Kidney (tissue), 14 donors: ENCODE results near the gene C1orf141. TPM values are rescaled to one million over a fixed set of nuclear protein-coding genes. Genes with fewer than 3 reads are reported as not detected.

ENCODE experiments used
- DNase-seq, 5 donors: peaks; one replicate each; pipeline ENCODE4 v3.0.0-alpha.2; 2013 to 2020
- FAIRE-seq: peaks from 2 replicates; lab custom pipeline; 2012; peaks lifted over from hg19 to GRCh38; lab: Jason Lieb, UNC
- H3K27ac ChIP-seq, 2 donors: one replicate each; pipeline ENCODE4 v1.7.0; 2013; ENCODE audit warnings: low read depth in 2 of 2, low read length in 2 of 2, inconsistent platforms in 1 of 2
- H3K27me3 ChIP-seq: one replicate; pipeline ENCODE4 v1.7.1; 2013; ENCODE audit warnings: low read length, inconsistent platforms; ENCODE audit not compliant: control insufficient read depth, insufficient read depth
- H3K36me3 ChIP-seq, 3 donors: one replicate each; pipeline versions ENCODE4 v1.7.0 to v1.7.1; 2013; ENCODE audit warnings: low read length in 3 of 3, control low read depth in 1 of 3, inconsistent platforms in 1 of 3; ENCODE audit not compliant: insufficient read depth in 3 of 3, control insufficient read depth in 2 of 3
- H3K4me1 ChIP-seq, 3 donors: one replicate each; pipeline versions ENCODE4 v1.7.0 to v1.7.1; 2013; ENCODE audit warnings: low read length in 3 of 3, inconsistent platforms in 1 of 3, low read depth in 1 of 3; ENCODE audit not compliant: control insufficient read depth in 2 of 3, insufficient read depth in 2 of 3
- H3K4me3 ChIP-seq, 3 donors: one replicate each; pipeline versions ENCODE4 v1.7.0 to v1.8.1; 2013; ENCODE audit warnings: low read length in 3 of 3, control low read depth in 1 of 3, inconsistent platforms in 1 of 3
- H3K9ac ChIP-seq, 3 donors: one replicate each; pipeline versions ENCODE4 v1.7.0 to v1.7.1; 2013; ENCODE audit warnings: low read length in 3 of 3, control low read depth in 1 of 3, inconsistent platforms in 1 of 3
- H3K9me3 ChIP-seq, 3 donors: one replicate each; pipeline versions ENCODE4 v1.7.0 to v1.7.1; 2013; ENCODE audit warnings: low read length in 3 of 3, control low read depth in 1 of 3, inconsistent platforms in 1 of 3; ENCODE audit not compliant: control insufficient read depth in 2 of 3, insufficient read depth in 1 of 3
- CTCF ChIP-seq: IDR thresholded peaks from 3 replicates; pipeline ENCODE4 v1.5.1; 2012; ENCODE audit warnings: mild to moderate bottlenecking, moderate library complexity, borderline replicate concordance; ENCODE audit not compliant: insufficient read depth; ENCODE audit errors: extremely low read depth
- intact Hi-C: fragments of 100-400 bp; cut with DNase I; formaldehyde crosslinking; loops from one replicate; pipeline ENCODE4 v1.11.1; 2022
- polyA plus RNA-seq: library from polyadenylated mRNA; stranded (reverse); fragments of 350-450 nt; fragmentation: Illumina TruSeq; extraction: RNeasy Lipid Tissue Mini Kit (QIAGEN cat#74804); gene quantifications from one replicate; pipeline ENCODE4 v1.2.3, GENCODE V29; 2014; ENCODE audit warnings: low read depth, low replicate concordance; ENCODE audit not compliant: insufficient read depth
- total RNA-seq: library from RNA; stranded (reverse); fragmentation: NEBNext Ultra II Directional; extraction: Animal tissue kit (Norgen Biotek cat#: 25700); gene quantifications from one replicate; pipeline ENCODE4 v1.2.1, GENCODE V29; 2021
- donor health status: control.
- donor health status: control.
- donor health status: control.
- donor health status: control.
- donor health status: control.
- donor health status: DM: yes; HTN: yes; CAD: no.
- donor health status: Normal renal cell carcinoma (clear cell type).

The C1orf141 gene
- total and polyA plus RNA-seq, 2 donors from 2014 or later = not detected

- no peak for FAIRE-seq
- H3K4me3 ChIP-seq = no peak overlapping the region
Observed at GRCh38 chr1:67085326-67085725, 49.4 kb downstream of the C1orf141 start.

GRCh38 chr1:67084765-67085318 lies 49.9 kb downstream of the C1orf141 start:
- no peak overlapping the region for H3K9ac ChIP-seq
- no peaks in the 10 kb centered on the region for H3K4me1 ChIP-seq
- no peaks in the 10 kb centered on the region for H3K9me3 ChIP-seq
- intact Hi-C loops = no loop called here
- no peak for DNase-seq
- FAIRE-seq = no peak
- no peaks in the 10 kb centered on the region for H3K27me3 ChIP-seq
- no peak for TF ChIP-seq CTCF
- no peaks in the 10 kb centered on the region for H3K36me3 ChIP-seq
- no peak overlapping the region for H3K4me3 ChIP-seq
- no peak overlapping the region for H3K27ac ChIP-seq

More at GRCh38 chr1:67085326-67085725, 49.4 kb downstream of the C1orf141 start:
- no peak for DNase-seq
- Histone ChIP-seq H3K9me3 (no peaks in the 10 kb centered on the region), H3K36me3 (no peaks in the 10 kb centered on the region), H3K9ac (no peak overlapping the region), H3K4me1 (no peaks in the 10 kb centered on the region), H3K27ac (no peak overlapping the region), H3K27me3 (no peaks in the 10 kb centered on the region)
- intact Hi-C loops = no loop called here
- no peak for TF ChIP-seq CTCF

- H3K4me1 ChIP-seq = no peaks in the 10 kb centered on the region
- H3K36me3 ChIP-seq = no peaks in the 10 kb centered on the region
- TF ChIP-seq CTCF = no peak
- intact Hi-C loops = no loop called here
- no peak overlapping the region for H3K27ac ChIP-seq
- H3K4me3 ChIP-seq = no peak overlapping the region
- no peak overlapping the region for H3K9ac ChIP-seq
- FAIRE-seq = no peak
- no peak for DNase-seq
- no peaks in the 10 kb centered on the region for H3K27me3 ChIP-seq
- no peaks in the 10 kb centered on the region for H3K9me3 ChIP-seq
Observed at GRCh38 chr1:67078291-67078690, 56.5 kb downstream of the C1orf141 start.

GRCh38 chr1:67077593-67077992 lies 57.2 kb downstream of the C1orf141 start:
- FAIRE-seq = no peak
- Histone ChIP-seq H3K9ac (no peak overlapping the region), H3K4me3 (no peak overlapping the region), H3K27me3 (no peaks in the 10 kb centered on the region), H3K9me3 (no peaks in the 10 kb centered on the region), H3K4me1 (no peaks in the 10 kb centered on the region), H3K27ac (no peak overlapping the region), H3K36me3 (no peaks in the 10 kb centered on the region)
- DNase-seq = no peak
- no peak for TF ChIP-seq CTCF
- intact Hi-C loops = no loop called here
